Mammary epithelial cell (primary cell): Measurements from ENCODE around the gene ZCCHC24.

Experiments
- CTCF ChIP-seq, 2 donors: IDR thresholded peaks in 1 of 2; conservative IDR thresholded peaks in 1 of 2; 2 replicates each; pipeline ENCODE4 v1.5.1; 2011 to 2012; ENCODE audit warnings: inconsistent platforms in 2 of 2, low read length in 2 of 2, mild to moderate bottlenecking in 2 of 2, control low read depth in 1 of 2, low read depth in 1 of 2; ENCODE audit not compliant: insufficient read depth in 1 of 2; ENCODE audit errors: extremely low read depth in 1 of 2
- EZH2 ChIP-seq: IDR thresholded peaks from 2 replicates; pipeline ENCODE4 v1.6.1; 2012; ENCODE audit warnings: low read length, inconsistent platforms, borderline replicate concordance

- TF ChIP-seq CTCF (conservative IDR thresholded peaks at IDR 0.05 in 1 of 2, IDR thresholded peaks at IDR 0.05 in 1 of 2; ENCODE audit: extremely low read depth in 1 of 2, insufficient read depth in 1 of 2, low read depth in 1 of 2, low read length in 2 of 2) (no peak), EZH2 (no peak)
Observed at GRCh38 chr10:79345241-79346011, 100.0 kb downstream of the ZCCHC24 start.
